ENCODE measurements around the gene CABLES2.
"Not testable (repeated sequence)": the region's sequence is repeated elsewhere in the genome, so short reads cannot be mapped to it uniquely, and the experiment has no call there.

CABLES2 gene

DNA sequence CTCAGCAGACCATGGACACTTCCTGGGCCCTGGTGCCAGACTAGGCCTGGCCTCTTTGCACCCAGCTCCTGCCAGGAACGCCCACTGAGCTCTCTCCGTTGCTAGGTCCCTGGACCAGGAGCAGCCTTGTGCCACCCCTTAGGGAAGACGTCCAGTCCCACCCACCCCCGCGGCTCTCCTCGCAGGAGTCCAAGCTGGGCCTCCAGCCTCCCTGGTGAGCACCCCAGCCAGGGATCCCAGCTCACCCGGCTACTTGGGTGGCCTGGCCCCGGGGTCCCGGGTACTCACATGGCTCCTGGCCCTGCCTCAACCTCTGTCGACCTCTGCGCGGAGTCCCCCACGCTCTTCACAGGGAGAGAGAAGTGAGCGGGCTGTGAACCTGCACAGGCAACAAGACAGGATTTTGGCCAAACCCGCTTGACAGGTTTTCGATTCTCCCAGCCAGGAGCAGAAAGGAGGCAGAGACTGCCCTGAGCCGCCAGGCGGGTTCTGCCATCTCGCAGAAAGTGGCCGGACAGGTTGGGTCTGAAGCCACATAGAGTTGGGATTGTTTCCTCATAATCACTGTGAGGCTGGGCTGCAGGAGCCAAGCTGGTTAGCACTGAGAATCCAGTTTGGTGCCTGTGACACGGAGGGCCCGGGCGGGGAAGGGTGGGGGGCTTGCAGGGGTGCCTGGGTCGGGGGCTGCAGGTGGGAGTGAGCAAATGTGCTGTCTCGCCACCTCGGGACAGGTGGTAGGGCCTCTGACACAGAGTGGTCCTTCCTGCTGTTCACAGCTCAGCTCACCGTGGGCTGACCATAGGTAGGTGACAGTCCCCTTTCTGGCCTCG, 20.3 kb upstream of the CABLES2 start, which contains the start of gene RBBP8NL:
Gene RBBP8NL (minus strand): TSS at position 368 of the 830 bp plus-strand sequence. CDS start 7,892 bp downstream, outside the sequence.
- Histone ChIP-seq H2AFZ (ENCODE audit: low read depth, low read length) (no peak within 1 kb of the TSS), H3K9me3 (ENCODE audit: insufficient read depth, low read length) (no peaks in the 10 kb centered on the region), H3K36me3 (replicated peaks; ENCODE audit: low read depth, low read length) (no peaks in the 10 kb centered on the region), H3K9ac (ENCODE audit: low read length) (no peak within 1 kb of the TSS), H3K4me3 (ENCODE audit: low read length) (no peak within 1 kb of the TSS), H4K20me1 (ENCODE audit: insufficient read depth, low read length) (no peaks in the 10 kb centered on the region), H3K27me3 (ENCODE audit: low read depth, low read length) (peaks cover 6% of the 10 kb centered on the region), H3K4me1 (ENCODE audit: low read length) (no peaks in the 10 kb centered on the region), H3K79me2 (ENCODE audit: low read length) (no peaks in the 10 kb centered on the region), H3K27ac (ENCODE audit: low read length) (no peak within 1 kb of the TSS), H3K4me2 (ENCODE audit: low read length) (no peak within 1 kb of the TSS)
- TF ChIP-seq EZH2phosphoT487 (IDR thresholded peaks at IDR 0.05; ENCODE audit: low read depth), result no peak
- TF ChIP-seq, protein P1, sequence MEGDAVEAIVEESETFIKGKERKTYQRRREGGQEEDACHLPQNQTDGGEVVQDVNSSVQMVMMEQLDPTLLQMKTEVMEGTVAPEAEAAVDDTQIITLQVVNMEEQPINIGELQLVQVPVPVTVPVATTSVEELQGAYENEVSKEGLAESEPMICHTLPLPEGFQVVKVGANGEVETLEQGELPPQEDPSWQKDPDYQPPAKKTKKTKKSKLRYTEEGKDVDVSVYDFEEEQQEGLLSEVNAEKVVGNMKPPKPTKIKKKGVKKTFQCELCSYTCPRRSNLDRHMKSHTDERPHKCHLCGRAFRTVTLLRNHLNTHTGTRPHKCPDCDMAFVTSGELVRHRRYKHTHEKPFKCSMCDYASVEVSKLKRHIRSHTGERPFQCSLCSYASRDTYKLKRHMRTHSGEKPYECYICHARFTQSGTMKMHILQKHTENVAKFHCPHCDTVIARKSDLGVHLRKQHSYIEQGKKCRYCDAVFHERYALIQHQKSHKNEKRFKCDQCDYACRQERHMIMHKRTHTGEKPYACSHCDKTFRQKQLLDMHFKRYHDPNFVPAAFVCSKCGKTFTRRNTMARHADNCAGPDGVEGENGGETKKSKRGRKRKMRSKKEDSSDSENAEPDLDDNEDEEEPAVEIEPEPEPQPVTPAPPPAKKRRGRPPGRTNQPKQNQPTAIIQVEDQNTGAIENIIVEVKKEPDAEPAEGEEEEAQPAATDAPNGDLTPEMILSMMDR (IDR thresholded peaks at IDR 0.05; ENCODE audit: low read depth, low read length), result no peak

DNA sequence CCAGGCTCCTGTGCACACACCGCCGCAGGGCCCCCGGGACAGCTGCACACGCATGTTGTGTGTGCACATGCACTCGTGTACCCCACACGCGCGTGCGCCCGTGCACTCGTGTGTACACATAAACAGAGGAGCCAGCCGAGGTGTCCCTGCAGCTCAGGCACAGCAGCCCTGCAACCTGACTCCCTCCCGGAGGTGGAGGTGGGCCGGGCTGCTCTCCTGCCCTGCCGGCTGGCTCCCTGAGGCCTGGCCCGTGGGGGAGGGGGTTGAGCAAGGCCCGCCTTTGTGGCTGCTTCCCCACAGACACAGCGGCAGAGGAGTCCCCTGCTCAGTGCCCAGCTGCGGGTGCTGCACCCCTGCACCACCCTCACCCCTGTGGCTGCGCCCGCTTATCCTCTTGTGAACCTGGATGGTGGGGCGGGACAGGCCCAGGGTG, 19.6 kb upstream of the CABLES2 start:
- H2AFZ ChIP-seq (ENCODE audit: low read depth, low read length), result no peak overlapping the region
- H3K27me3 ChIP-seq (ENCODE audit: low read depth, low read length), result peaks cover 6% of the 10 kb centered on the region
- no peaks in the 10 kb centered on the region for H3K4me1 ChIP-seq (ENCODE audit: low read length)
- H3K4me2 ChIP-seq (ENCODE audit: low read length), result no peak overlapping the region
- H3K9me3 ChIP-seq (ENCODE audit: insufficient read depth, low read length), result no peaks in the 10 kb centered on the region
- H3K27ac ChIP-seq (ENCODE audit: low read length), result no peak overlapping the region
- no peaks in the 10 kb centered on the region for H3K79me2 ChIP-seq (ENCODE audit: low read length)
- H4K20me1 ChIP-seq (ENCODE audit: insufficient read depth, low read length), result no peaks in the 10 kb centered on the region
- H3K4me3 ChIP-seq (ENCODE audit: low read length), result no peak overlapping the region
- H3K9ac ChIP-seq (ENCODE audit: low read length), result no peak overlapping the region
- TF ChIP-seq, protein P1 (IDR thresholded peaks at IDR 0.05; ENCODE audit: low read depth, low read length), result no peak
- TF ChIP-seq EZH2phosphoT487 (IDR thresholded peaks at IDR 0.05; ENCODE audit: low read depth), result no peak
- H3K36me3 ChIP-seq (replicated peaks; ENCODE audit: low read depth, low read length), result no peaks in the 10 kb centered on the region

DNA sequence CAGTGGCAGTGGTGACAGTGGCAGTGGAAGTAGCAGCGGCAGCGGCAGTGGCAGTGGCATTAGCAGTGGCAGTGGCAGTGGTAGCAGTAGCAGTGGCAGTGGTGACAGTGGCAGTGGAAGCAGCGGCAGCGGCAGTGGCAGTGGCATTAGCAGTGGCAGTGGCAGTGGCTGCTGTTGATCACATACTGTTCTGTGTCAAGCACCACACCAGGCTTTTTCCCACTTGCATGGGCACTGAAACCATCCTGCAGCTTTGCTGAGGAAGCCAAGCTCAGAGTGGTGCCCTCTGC, 18.9 kb upstream of the CABLES2 start:
- not testable (repeated sequence) for H3K36me3 ChIP-seq (replicated peaks; ENCODE audit: low read depth, low read length); H3K4me2 ChIP-seq (ENCODE audit: low read length)

GRCh38 chr20:62425281-62426058, 18.4 kb upstream of the CABLES2 start:
- Histone ChIP-seq H2AFZ (ENCODE audit: low read depth, low read length) (no peak overlapping the region), H3K79me2 (ENCODE audit: low read length) (no peaks in the 10 kb centered on the region), H3K4me2 (ENCODE audit: low read length) (no peak overlapping the region), H3K27me3 (ENCODE audit: low read depth, low read length) (peaks cover 6% of the 10 kb centered on the region), H3K4me1 (ENCODE audit: low read length) (no peaks in the 10 kb centered on the region), H3K9me3 (ENCODE audit: insufficient read depth, low read length) (no peaks in the 10 kb centered on the region), H3K36me3 (replicated peaks; ENCODE audit: low read depth, low read length) (no peaks in the 10 kb centered on the region), H3K27ac (ENCODE audit: low read length) (no peak overlapping the region), H3K9ac (ENCODE audit: low read length) (no peak overlapping the region), H3K4me3 (ENCODE audit: low read length) (no peak overlapping the region), H4K20me1 (ENCODE audit: insufficient read depth, low read length) (no peaks in the 10 kb centered on the region)
- TF ChIP-seq, protein P1 (IDR thresholded peaks at IDR 0.05; ENCODE audit: low read depth, low read length), result no peak
- no peak for TF ChIP-seq EZH2phosphoT487 (IDR thresholded peaks at IDR 0.05; ENCODE audit: low read depth)

More for the DNA sequence above, 18.9 kb upstream of the CABLES2 start:
- H3K79me2 ChIP-seq (ENCODE audit: low read length); H3K9ac ChIP-seq (ENCODE audit: low read length); H4K20me1 ChIP-seq (ENCODE audit: insufficient read depth, low read length); H3K4me1 ChIP-seq (ENCODE audit: low read length); H3K9me3 ChIP-seq (ENCODE audit: insufficient read depth, low read length); H3K27me3 ChIP-seq (ENCODE audit: low read depth, low read length); H3K4me3 ChIP-seq (ENCODE audit: low read length); H2AFZ ChIP-seq (ENCODE audit: low read depth, low read length); H3K27ac ChIP-seq (ENCODE audit: low read length): not testable (repeated sequence)
